GM12865 (cell line): Measurements from ENCODE around the gene ZC3H18.
A peak's percentile ranks its signal among the peaks of the same experiment; 100 is the strongest.

ENCODE experiments used
- DNase-seq: peaks from one replicate; pipeline ENCODE4 v3.0.0; 2010; ENCODE audit warnings: low read depth
- H3K4me3 ChIP-seq: 2 replicates; pipeline ENCODE4 v1.5.1; 2011; ENCODE audit warnings: mild to moderate bottlenecking, low read depth, low read length, control low read depth
- TF ChIP-seq, protein P1 (sequence below): IDR thresholded peaks from 2 replicates; pipeline ENCODE4 v1.5.1; 2011; ENCODE audit warnings: low read length, control low read depth, low read depth, inconsistent platforms; ENCODE audit not compliant: insufficient read depth; ENCODE audit errors: missing control alignments

The ZC3H18 gene

DNA sequence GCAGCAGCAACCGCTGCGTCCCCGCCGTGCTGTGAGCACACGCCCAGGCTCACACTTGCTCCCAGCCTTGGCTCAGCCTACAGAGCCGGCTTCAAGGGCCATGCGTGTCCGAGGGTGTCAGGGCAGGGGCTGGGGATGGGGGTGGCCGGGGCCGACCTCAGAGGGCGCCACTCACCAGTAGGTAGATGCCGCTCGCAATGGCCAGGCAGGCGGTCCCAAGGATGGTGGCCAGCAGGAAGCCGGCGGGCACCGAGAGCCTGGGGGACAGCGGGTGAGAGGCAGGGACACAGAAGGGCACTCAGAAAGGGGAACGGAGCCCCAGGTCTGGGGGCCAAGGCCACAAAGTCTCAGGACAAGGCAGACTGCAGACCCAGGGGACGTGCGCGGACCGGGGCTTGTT, 75.7 kb downstream of the ZC3H18 start:
- no peak for DNase-seq
- H3K4me3 ChIP-seq = no peak overlapping the region
- TF ChIP-seq, protein P1, sequence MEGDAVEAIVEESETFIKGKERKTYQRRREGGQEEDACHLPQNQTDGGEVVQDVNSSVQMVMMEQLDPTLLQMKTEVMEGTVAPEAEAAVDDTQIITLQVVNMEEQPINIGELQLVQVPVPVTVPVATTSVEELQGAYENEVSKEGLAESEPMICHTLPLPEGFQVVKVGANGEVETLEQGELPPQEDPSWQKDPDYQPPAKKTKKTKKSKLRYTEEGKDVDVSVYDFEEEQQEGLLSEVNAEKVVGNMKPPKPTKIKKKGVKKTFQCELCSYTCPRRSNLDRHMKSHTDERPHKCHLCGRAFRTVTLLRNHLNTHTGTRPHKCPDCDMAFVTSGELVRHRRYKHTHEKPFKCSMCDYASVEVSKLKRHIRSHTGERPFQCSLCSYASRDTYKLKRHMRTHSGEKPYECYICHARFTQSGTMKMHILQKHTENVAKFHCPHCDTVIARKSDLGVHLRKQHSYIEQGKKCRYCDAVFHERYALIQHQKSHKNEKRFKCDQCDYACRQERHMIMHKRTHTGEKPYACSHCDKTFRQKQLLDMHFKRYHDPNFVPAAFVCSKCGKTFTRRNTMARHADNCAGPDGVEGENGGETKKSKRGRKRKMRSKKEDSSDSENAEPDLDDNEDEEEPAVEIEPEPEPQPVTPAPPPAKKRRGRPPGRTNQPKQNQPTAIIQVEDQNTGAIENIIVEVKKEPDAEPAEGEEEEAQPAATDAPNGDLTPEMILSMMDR = no peak

DNA sequence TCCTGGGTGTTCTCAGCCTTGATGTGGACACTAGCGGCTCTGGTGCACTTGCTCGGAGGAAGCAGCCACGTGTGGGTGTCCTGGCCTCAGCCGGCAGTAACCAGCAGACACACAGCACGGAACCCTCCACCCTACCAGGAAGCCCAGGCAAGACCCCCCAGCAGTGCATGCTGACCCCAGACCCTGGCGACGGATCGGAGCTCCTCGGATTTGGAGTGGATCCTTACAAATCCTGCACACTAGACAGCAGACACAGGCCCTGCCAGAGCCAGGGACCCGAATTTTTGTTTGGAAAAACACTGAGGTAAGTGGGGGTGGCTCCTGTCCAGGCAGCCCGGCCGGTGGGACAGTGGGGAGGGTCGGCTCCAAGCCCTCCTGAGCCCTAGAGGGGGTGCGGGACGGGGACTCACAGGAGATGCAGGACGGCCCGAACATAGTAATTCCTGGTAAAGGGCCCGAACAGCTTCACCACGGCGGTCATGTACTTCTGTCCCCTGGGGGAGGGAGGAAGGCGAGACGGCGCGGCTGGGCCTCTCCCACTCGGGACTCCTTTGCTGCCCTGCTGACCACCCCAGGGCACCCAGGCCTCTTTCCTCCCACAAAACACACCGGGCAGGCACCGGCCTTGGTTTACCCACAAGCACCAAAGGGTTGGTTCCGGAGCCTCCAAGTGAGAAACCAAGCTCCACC, 76.3 kb downstream of the ZC3H18 start:
- TF ChIP-seq, protein P1 = no peak
- no peak overlapping the region for H3K4me3 ChIP-seq
- no peak for DNase-seq

DNA sequence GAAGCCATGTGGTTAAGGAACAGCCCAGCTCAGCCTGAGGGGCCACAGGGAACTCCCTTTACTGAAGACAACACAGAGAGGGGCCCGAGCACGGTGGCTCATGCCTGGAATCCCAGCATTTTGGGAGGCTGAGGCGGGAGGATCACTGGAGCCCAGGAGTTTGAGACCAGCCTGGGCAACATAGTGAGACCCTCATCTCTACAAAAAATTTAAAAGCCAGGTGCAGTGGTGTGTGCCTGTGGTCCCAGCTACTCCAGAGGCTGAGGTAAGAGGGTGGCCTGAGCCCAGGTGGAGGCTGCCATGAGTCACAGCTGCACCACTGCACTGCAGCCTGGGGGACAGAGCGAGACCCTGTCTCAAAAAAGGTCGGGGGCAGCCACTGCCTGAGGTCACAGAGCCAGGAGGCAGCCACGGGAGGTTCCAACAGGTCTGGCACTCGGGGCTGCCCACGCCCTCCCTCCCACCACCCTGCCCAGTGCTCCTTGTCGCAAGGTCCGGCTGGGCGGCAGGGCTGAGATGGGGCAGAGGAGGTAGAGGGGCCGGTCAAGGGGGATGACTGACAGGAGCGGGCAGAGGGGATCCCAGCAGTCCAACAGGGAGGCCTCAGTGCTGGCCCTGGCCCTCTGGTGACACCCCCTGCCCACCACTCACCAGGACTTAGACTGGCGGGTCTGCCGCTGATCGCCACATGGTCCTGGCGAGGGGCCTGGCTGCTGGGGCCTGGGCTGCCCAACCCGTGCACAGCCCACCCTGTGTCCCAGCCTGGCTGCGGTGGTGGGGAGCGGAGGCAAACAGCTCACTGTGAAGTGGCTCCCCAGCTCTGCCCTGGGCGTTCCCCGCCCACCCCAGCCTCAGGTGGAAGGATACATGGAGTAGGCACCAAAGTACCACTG, 77.2 kb downstream of the ZC3H18 start:
- DNase-seq = no peak
- H3K4me3 ChIP-seq = no peak overlapping the region
- TF ChIP-seq, protein P1 = no peak

GRCh38 chr16:88649195-88649923, 79.2 kb downstream of the ZC3H18 start:
- no peak for DNase-seq
- H3K4me3 ChIP-seq = peak overlapping the region; percentile 91
- TF ChIP-seq, protein P1 = no peak

GRCh38 chr16:88649924-88650748, 79.9 kb downstream of the ZC3H18 start:
- DNase-seq = peak; percentile 60
- TF ChIP-seq, protein P1 = no peak
- H3K4me3 ChIP-seq = peak overlapping the region; percentile 91

- TF ChIP-seq, protein P1 = no peak
- peak within 1 kb of the TSS; percentile 91 for H3K4me3 ChIP-seq
- DNase-seq = peak; percentile 94
Observed at GRCh38 chr16:88650749-88651275, 80.6 kb downstream of the ZC3H18 start, which contains the start of gene CYBA. CYBA (minus strand) TSS chr16:88651053; CDS start chr16:88651013, 40 bp downstream.
